ENCODE data around the gene AK6. TPM values are rescaled to one million over a fixed set of nuclear protein-coding genes. Genes with fewer than 3 reads are reported as not detected.

The AK6 gene
- total RNA-seq (31.3 and 34.3 TPM in 2 replicates), polyA plus RNA-seq (51.8 and 55.1 TPM in 2 replicates), polyA minus RNA-seq (ENCODE audit: low replicate concordance) (not detected in 2 replicates)
- polyA plus RNA-seq (2012): 46.8 and 57.6 TPM in 2 replicates

DNA sequence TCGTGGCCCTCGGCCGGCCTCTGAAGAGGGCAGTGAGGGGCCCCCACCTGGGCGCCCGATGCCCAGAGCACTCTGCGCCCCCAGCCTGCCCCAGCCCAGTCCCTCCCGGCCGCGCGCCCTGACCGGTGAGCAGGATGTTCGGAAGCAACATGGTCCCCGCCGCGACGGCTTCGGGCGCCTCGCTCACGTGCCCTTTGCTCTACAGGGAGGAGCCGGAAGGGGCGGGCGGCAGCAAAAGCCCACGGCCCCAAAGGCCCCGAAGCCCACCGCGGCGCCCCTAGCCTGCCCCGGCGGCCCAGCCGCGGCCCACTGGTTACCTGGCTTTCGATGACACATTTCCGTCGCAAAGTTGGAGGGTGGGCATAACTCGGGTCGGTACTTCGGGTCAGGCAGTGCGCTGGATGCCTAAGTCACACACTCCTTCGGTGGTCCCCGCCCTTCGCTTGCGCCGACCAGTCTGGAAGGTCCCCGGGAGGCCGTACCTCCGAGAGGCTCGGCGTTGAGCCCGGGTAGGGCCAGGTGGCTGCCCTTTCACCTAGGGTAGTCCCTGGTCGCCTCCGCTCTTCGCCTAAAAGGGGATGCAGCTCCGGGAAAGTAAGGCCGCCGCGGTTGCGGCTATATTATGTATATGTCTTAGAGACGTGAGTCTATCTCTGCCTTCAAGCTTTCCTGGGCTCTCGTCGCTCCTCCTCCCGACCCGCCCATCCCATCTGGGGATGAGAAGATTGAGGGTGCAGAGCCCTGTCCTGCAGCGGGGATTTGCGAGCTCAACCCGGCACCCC is at the start of gene AK6, which contains the start of the genes RAD17 and TAF9:
TSS of gene AK6 (minus strand) at position 181 of the 782 bp plus-strand sequence. CDS start at position 151, 30 bp downstream.
TSS of gene RAD17 (plus strand) at position 479 of the 782 bp plus-strand sequence. CDS start 2,391 bp downstream, outside the sequence.
TSS of gene TAF9 (minus strand) at position 181 of the 782 bp plus-strand sequence. CDS start 3,783 bp downstream, outside the sequence.
- Histone ChIP-seq H2AFZ (ENCODE audit: low read length) (peak within 1 kb of the TSS; percentile 76), H4K20me1 (ENCODE audit: control insufficient read depth, extremely low read depth, insufficient read depth, low read length) (no peaks in the 10 kb centered on the region), H3K27ac (ENCODE audit: insufficient read depth, low read length) (peak within 1 kb of the TSS; percentile 99), H3K4me2 (ENCODE audit: extremely low read depth, insufficient read depth, low read length) (peak within 1 kb of the TSS; percentile 95), H3K4me3 (replicated peaks in 1 of 4; ENCODE audit: control extremely low read depth in 1 of 4, insufficient read depth in 1 of 4, low read depth in 3 of 4, low read length in 4 of 4) (peak within 1 kb of the TSS; percentile 57 to 92 (median 74)), H3K9ac (ENCODE audit: insufficient read depth, low read length) (peak within 1 kb of the TSS; percentile 99), H3K79me2 (ENCODE audit: control insufficient read depth, insufficient read depth, low read length) (peaks cover 53% of the 10 kb centered on the region), H3K36me3 (ENCODE audit: control insufficient read depth, insufficient read depth, low read length) (peaks cover 3% of the 10 kb centered on the region), H3K27me3 (ENCODE audit: control insufficient read depth, insufficient read depth, low read length) (no peaks in the 10 kb centered on the region), H3K9me3 (ENCODE audit: control insufficient read depth, insufficient read depth, low read depth, low read length) (no peaks in the 10 kb centered on the region), H3K4me1 (ENCODE audit: control insufficient read depth, extremely low read depth, insufficient read depth, low read length) (peaks cover 3% of the 10 kb centered on the region)
- DNase-seq (ENCODE audit: low read depth in 2 of 2): peak; percentile 90 to 94
- TF ChIP-seq, protein P1, sequence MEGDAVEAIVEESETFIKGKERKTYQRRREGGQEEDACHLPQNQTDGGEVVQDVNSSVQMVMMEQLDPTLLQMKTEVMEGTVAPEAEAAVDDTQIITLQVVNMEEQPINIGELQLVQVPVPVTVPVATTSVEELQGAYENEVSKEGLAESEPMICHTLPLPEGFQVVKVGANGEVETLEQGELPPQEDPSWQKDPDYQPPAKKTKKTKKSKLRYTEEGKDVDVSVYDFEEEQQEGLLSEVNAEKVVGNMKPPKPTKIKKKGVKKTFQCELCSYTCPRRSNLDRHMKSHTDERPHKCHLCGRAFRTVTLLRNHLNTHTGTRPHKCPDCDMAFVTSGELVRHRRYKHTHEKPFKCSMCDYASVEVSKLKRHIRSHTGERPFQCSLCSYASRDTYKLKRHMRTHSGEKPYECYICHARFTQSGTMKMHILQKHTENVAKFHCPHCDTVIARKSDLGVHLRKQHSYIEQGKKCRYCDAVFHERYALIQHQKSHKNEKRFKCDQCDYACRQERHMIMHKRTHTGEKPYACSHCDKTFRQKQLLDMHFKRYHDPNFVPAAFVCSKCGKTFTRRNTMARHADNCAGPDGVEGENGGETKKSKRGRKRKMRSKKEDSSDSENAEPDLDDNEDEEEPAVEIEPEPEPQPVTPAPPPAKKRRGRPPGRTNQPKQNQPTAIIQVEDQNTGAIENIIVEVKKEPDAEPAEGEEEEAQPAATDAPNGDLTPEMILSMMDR (conservative IDR thresholded peaks at IDR 0.05 in 1 of 2, IDR thresholded peaks at IDR 0.05 in 1 of 2; ENCODE audit: low read depth in 1 of 2, low read length in 2 of 2): no peak
- TF ChIP-seq EZH2 (IDR thresholded peaks at IDR 0.05; ENCODE audit: low read length, missing control alignments): no peak

GRCh38 chr5:69418554-69418953 is 49.2 kb upstream of the AK6 start:
- Histone ChIP-seq H2AFZ (ENCODE audit: low read length) (no peak overlapping the region), H3K9me3 (ENCODE audit: control insufficient read depth, insufficient read depth, low read depth, low read length) (no peaks in the 10 kb centered on the region), H4K20me1 (ENCODE audit: control insufficient read depth, extremely low read depth, insufficient read depth, low read length) (no peaks in the 10 kb centered on the region), H3K9ac (ENCODE audit: insufficient read depth, low read length) (no peak overlapping the region), H3K36me3 (ENCODE audit: control insufficient read depth, insufficient read depth, low read length) (no peaks in the 10 kb centered on the region), H3K4me3 (replicated peaks in 1 of 4; ENCODE audit: control extremely low read depth in 1 of 4, insufficient read depth in 1 of 4, low read depth in 3 of 4, low read length in 4 of 4) (no peak overlapping the region), H3K4me1 (ENCODE audit: control insufficient read depth, extremely low read depth, insufficient read depth, low read length) (no peaks in the 10 kb centered on the region), H3K4me2 (ENCODE audit: extremely low read depth, insufficient read depth, low read length) (no peak overlapping the region), H3K27me3 (ENCODE audit: control insufficient read depth, insufficient read depth, low read length) (no peaks in the 10 kb centered on the region), H3K79me2 (ENCODE audit: control insufficient read depth, insufficient read depth, low read length) (no peaks in the 10 kb centered on the region), H3K27ac (ENCODE audit: insufficient read depth, low read length) (no peak overlapping the region)
- DNase-seq (ENCODE audit: low read depth in 2 of 2): no peak
- TF ChIP-seq, protein P1 (conservative IDR thresholded peaks at IDR 0.05 in 1 of 2, IDR thresholded peaks at IDR 0.05 in 1 of 2; ENCODE audit: low read depth in 1 of 2, low read length in 2 of 2): no peak
- TF ChIP-seq EZH2 (IDR thresholded peaks at IDR 0.05; ENCODE audit: low read length, missing control alignments): no peak

DNA sequence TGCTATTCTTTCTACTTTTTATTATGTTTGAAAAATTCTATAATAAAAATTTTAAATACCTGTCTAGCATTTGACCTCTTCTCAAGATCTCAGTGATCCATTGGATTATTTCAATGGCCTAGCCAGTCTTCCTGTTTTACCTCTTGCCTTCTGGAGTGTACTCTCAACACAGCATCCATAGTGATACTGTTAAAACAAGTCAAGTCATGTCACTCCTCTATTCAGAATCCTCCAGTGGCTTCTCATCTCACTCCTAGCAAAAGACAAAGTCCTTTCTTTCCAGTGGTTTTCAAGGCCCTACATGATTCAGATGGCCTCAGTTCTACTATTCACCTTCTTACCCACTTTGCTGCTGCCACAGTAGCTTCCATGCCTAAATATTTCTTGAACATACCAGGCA is 47.4 kb upstream of the AK6 start:
- no peak overlapping the region for H2AFZ ChIP-seq (ENCODE audit: low read length)
- no peak overlapping the region for H3K27ac ChIP-seq (ENCODE audit: insufficient read depth, low read length)
- no peak for DNase-seq (ENCODE audit: low read depth in 2 of 2)
- no peaks in the 10 kb centered on the region for H3K79me2 ChIP-seq (ENCODE audit: control insufficient read depth, insufficient read depth, low read length)
- H3K27me3 ChIP-seq (ENCODE audit: control insufficient read depth, insufficient read depth, low read length): no peaks in the 10 kb centered on the region
- no peaks in the 10 kb centered on the region for H3K4me1 ChIP-seq (ENCODE audit: control insufficient read depth, extremely low read depth, insufficient read depth, low read length)
- no peak overlapping the region for H3K9ac ChIP-seq (ENCODE audit: insufficient read depth, low read length)
- H4K20me1 ChIP-seq (ENCODE audit: control insufficient read depth, extremely low read depth, insufficient read depth, low read length): no peaks in the 10 kb centered on the region
- TF ChIP-seq, protein P1 (conservative IDR thresholded peaks at IDR 0.05 in 1 of 2, IDR thresholded peaks at IDR 0.05 in 1 of 2; ENCODE audit: low read depth in 1 of 2, low read length in 2 of 2): no peak
- no peak for TF ChIP-seq EZH2 (IDR thresholded peaks at IDR 0.05; ENCODE audit: low read length, missing control alignments)
- H3K4me2 ChIP-seq (ENCODE audit: extremely low read depth, insufficient read depth, low read length): no peak overlapping the region
- H3K4me3 ChIP-seq (replicated peaks in 1 of 4; ENCODE audit: control extremely low read depth in 1 of 4, insufficient read depth in 1 of 4, low read depth in 3 of 4, low read length in 4 of 4): no peak overlapping the region
- H3K9me3 ChIP-seq (ENCODE audit: control insufficient read depth, insufficient read depth, low read depth, low read length): no peaks in the 10 kb centered on the region
- H3K36me3 ChIP-seq (ENCODE audit: control insufficient read depth, insufficient read depth, low read length): no peaks in the 10 kb centered on the region

All from fibroblast of lung (primary cell).